ENCODE data around the gene GPATCH2. TPM values are rescaled to one million over a fixed set of nuclear protein-coding genes. Genes with fewer than 3 reads are reported as not detected.

GPATCH2 gene
- total RNA-seq, 2 donors from 2014 or later: 10.5 to 12.2 TPM

- no peaks in the 10 kb centered on the region for H3K36me3 ChIP-seq
- intact Hi-C loops (cut with DNase I): no loop called here
- no peak overlapping the region for H3K4me3 ChIP-seq
- no peak overlapping the region for H3K27ac ChIP-seq
- H3K27me3 ChIP-seq: no peaks in the 10 kb centered on the region
- TF ChIP-seq CTCF (IDR thresholded peaks at IDR 0.05): peak; percentile 32
- DNase-seq: no peak
- H3K9ac ChIP-seq (ENCODE audit: low read depth in 2 of 2, low read length in 2 of 2): no peak overlapping the region
- H3K9me3 ChIP-seq: no peaks in the 10 kb centered on the region
- no peaks in the 10 kb centered on the region for H3K4me1 ChIP-seq
Measured at GRCh38 chr1:217660353-217661062, 29.6 kb upstream of the GPATCH2 start.

GRCh38 chr1:217650674-217651073 is 19.8 kb upstream of the GPATCH2 start:
- no peak for DNase-seq
- no peak for TF ChIP-seq CTCF (IDR thresholded peaks at IDR 0.05)
- H3K9ac ChIP-seq (ENCODE audit: low read depth in 2 of 2, low read length in 2 of 2): no peak overlapping the region
- H3K4me1 ChIP-seq: no peaks in the 10 kb centered on the region
- no peak overlapping the region for H3K27ac ChIP-seq
- H3K9me3 ChIP-seq: no peaks in the 10 kb centered on the region
- H3K27me3 ChIP-seq: no peaks in the 10 kb centered on the region
- no peaks in the 10 kb centered on the region for H3K36me3 ChIP-seq
- no peak overlapping the region for H3K4me3 ChIP-seq
- intact Hi-C loops (cut with DNase I): no loop called here

- H3K9me3 ChIP-seq: no peaks in the 10 kb centered on the region
- intact Hi-C loops (cut with DNase I): no loop called here
- no peak overlapping the region for H3K9ac ChIP-seq (ENCODE audit: low read depth in 2 of 2, low read length in 2 of 2)
- no peaks in the 10 kb centered on the region for H3K4me1 ChIP-seq
- no peak overlapping the region for H3K27ac ChIP-seq
- no peak for TF ChIP-seq CTCF (IDR thresholded peaks at IDR 0.05)
- H3K27me3 ChIP-seq: no peaks in the 10 kb centered on the region
- H3K4me3 ChIP-seq: no peak overlapping the region
- H3K36me3 ChIP-seq: no peaks in the 10 kb centered on the region
- no peak for DNase-seq
Measured at GRCh38 chr1:217647791-217648190, 16.9 kb upstream of the GPATCH2 start.

DNA sequence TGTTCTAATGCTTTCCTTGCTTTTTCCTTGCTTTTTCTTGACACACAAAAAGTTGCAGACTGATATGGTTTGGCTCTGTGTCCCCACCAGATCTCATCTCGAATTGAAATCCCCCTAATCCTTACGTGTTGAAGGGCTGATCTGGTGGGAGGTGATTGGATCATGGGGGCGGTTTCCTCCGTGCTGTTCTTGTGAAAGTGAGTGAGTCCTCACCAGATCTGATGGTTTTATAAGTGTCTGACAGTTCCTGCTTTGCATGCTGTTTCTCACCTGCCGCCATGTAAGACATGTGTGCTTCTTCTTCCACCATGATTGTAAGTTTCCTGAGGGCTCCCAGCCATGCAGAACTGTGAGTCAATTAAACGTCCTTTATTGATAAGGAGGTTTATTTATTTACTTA is 11.6 kb upstream of the GPATCH2 start:
- H3K4me1 ChIP-seq: no peaks in the 10 kb centered on the region
- intact Hi-C loops (cut with DNase I): no loop called here
- H3K9ac ChIP-seq (ENCODE audit: low read depth in 2 of 2, low read length in 2 of 2): no peak overlapping the region
- no peak for TF ChIP-seq CTCF (IDR thresholded peaks at IDR 0.05)
- no peak overlapping the region for H3K4me3 ChIP-seq
- H3K27me3 ChIP-seq: no peaks in the 10 kb centered on the region
- DNase-seq: no peak
- H3K27ac ChIP-seq: no peak overlapping the region
- H3K9me3 ChIP-seq: no peaks in the 10 kb centered on the region
- H3K36me3 ChIP-seq: no peaks in the 10 kb centered on the region

- H3K9me3 ChIP-seq: no peaks in the 10 kb centered on the region
- no peaks in the 10 kb centered on the region for H3K27me3 ChIP-seq
- no peaks in the 10 kb centered on the region for H3K36me3 ChIP-seq
- no peak overlapping the region for H3K4me3 ChIP-seq
- H3K27ac ChIP-seq: no peak overlapping the region
- H3K9ac ChIP-seq (ENCODE audit: low read depth in 2 of 2, low read length in 2 of 2): no peak overlapping the region
- peaks cover 14% of the 10 kb centered on the region for H3K4me1 ChIP-seq
- DNase-seq: no peak
- no peak for TF ChIP-seq CTCF (IDR thresholded peaks at IDR 0.05)
- intact Hi-C loops (cut with DNase I): no loop called here
Measured at GRCh38 chr1:217627431-217627830, 3.5 kb downstream of the GPATCH2 start.
